BLaER1 treated with 17β-estradiol and CSF1 and Interleukin-3, amounts not matched to agents 10 nM and 100 nM (cell line): ENCODE measurements around the gene C2CD2.

Experiments used
- H3K27ac ChIP-seq, 11 experiments: shearing (Covaris generic); formaldehyde crosslinking; 2 replicates each; pipeline ENCODE4 v1.8.1; 2022
- H3K27me3 ChIP-seq, 11 experiments: shearing (Covaris generic); formaldehyde crosslinking; 2 replicates each; pipeline ENCODE4 v1.8.1; 2022
- H3K36me3 ChIP-seq, 11 experiments: shearing (Covaris generic); formaldehyde crosslinking; 2 replicates each; pipeline ENCODE4 v1.8.1; 2022
- H3K4me1 ChIP-seq, 10 experiments: shearing (Covaris generic); formaldehyde crosslinking; 2 replicates each; pipeline ENCODE4 v1.8.1; 2022
- H3K4me2 ChIP-seq, 11 experiments: shearing (Covaris generic); formaldehyde crosslinking; 2 replicates each; pipeline ENCODE4 v1.8.1; 2022
- H3K4me3 ChIP-seq, 10 experiments: shearing (Covaris generic); formaldehyde crosslinking; 2 replicates each; pipeline ENCODE4 v1.8.1; 2022
- H3K9ac ChIP-seq, 11 experiments: shearing (Covaris generic); formaldehyde crosslinking; 2 replicates each; pipeline ENCODE4 v1.8.1; 2022
- H3K9me3 ChIP-seq, 11 experiments: shearing (Covaris generic); formaldehyde crosslinking; replicated peaks in 1 of 11; 2 replicates each; pipeline ENCODE4 v1.8.1; 2022
- H4K20me1 ChIP-seq, 11 experiments: shearing (Covaris generic); formaldehyde crosslinking; 2 replicates each; pipeline ENCODE4 v1.8.1; 2022
- Cebpa-rat ChIP-seq, 11 experiments: shearing (Covaris generic); IDR thresholded peaks; 2 replicates each; pipeline ENCODE4 v1.8.1; 2022

Gene C2CD2

GRCh38 chr21:41957991-41958766 lies 4.4 kb upstream of the C2CD2 start:
- H3K9me3 ChIP-seq = no peaks in the 10 kb centered on the region
- H3K4me2 ChIP-seq = peak overlapping the region in 1 of 11 experiments; percentile 99; a peak in 2 of 22 replicates
- H4K20me1 ChIP-seq = no peaks in the 10 kb centered on the region; a peak in 1 of 22 replicates
- H3K27me3 ChIP-seq = peaks cover 0 to 5% (median 0%) of the 10 kb centered on the region in 11 experiments; a peak in 5 of 22 replicates
- no peak for TF ChIP-seq Cebpa-rat (IDR thresholded peaks at IDR 0.05)
- H3K9ac ChIP-seq = no peak overlapping the region
- H3K36me3 ChIP-seq = no peaks in the 10 kb centered on the region
- peak overlapping the region in 1 of 11 experiments; percentile 58; a peak in 1 of 22 replicates for H3K27ac ChIP-seq
- no peak overlapping the region for H3K4me3 ChIP-seq
- H3K4me1 ChIP-seq = peaks cover 18 to 75% (median 63%) of the 10 kb centered on the region in 10 experiments; a peak in 19 of 20 replicates

- Histone ChIP-seq H3K4me1 (peaks cover 26 to 78% (median 66%) of the 10 kb centered on the region in 10 experiments), H4K20me1 (peaks cover 0 to 4% (median 0%) of the 10 kb centered on the region in 11 experiments; a peak in 4 of 22 replicates), H3K4me2 (peak overlapping the region in 10 of 11 experiments; percentile 23 to 99 (median 98); a peak in 19 of 22 replicates), H3K9ac (peak overlapping the region in 1 of 11 experiments; percentile 30; a peak in 2 of 22 replicates), H3K9me3 (no peaks in the 10 kb centered on the region), H3K36me3 (no peaks in the 10 kb centered on the region), H3K27ac (peak overlapping the region in 4 of 11 experiments; percentile 33 to 58 (median 36); a peak in 6 of 22 replicates), H3K4me3 (no peak overlapping the region), H3K27me3 (peaks cover 0 to 8% (median 0%) of the 10 kb centered on the region in 11 experiments; a peak in 5 of 22 replicates)
- TF ChIP-seq Cebpa-rat (IDR thresholded peaks at IDR 0.05) = no peak
These were observed 3.3 kb upstream of the C2CD2 start for GRCh38 chr21:41956926-41957729.

- H3K4me3 ChIP-seq = 0 out of 20 replicates have a peak overlapping the region, but pooled peaks of 1 of the 10 experiments have one; percentile 1
- H3K9me3 ChIP-seq = 0 out of 22 replicates have a peak, but pooled peaks cover 0 to under 1% (median 0%) of the 10 kb centered on the region in 11 experiments
- H3K36me3 ChIP-seq = peaks cover 0 to 10% (median 2%) of the 10 kb centered on the region in 11 experiments; a peak in 9 of 22 replicates
- peaks cover 0 to 19% (median 6%) of the 10 kb centered on the region in 11 experiments; a peak in 6 of 22 replicates for H4K20me1 ChIP-seq
- H3K9ac ChIP-seq = peak overlapping the region in 4 of 11 experiments; percentile 27 to 55 (median 40); a peak in 4 of 22 replicates
- no peak for TF ChIP-seq Cebpa-rat (IDR thresholded peaks at IDR 0.05)
- H3K27me3 ChIP-seq = peaks cover 0 to 8% (median 0%) of the 10 kb centered on the region in 11 experiments; a peak in 4 of 22 replicates
- peak overlapping the region; percentile 9 to 99 (median 98); a peak in 20 of 22 replicates for H3K4me2 ChIP-seq
- H3K4me1 ChIP-seq = peaks cover 21 to 70% (median 59%) of the 10 kb centered on the region in 10 experiments
- H3K27ac ChIP-seq = peak overlapping the region in 2 of 11 experiments; percentile 8 to 14; a peak in 2 of 22 replicates
These were observed 1.7 kb upstream of the C2CD2 start for GRCh38 chr21:41955516-41955915.

- peak overlapping the region in 1 of 10 experiments; percentile 76; a peak in 2 of 20 replicates for H3K4me3 ChIP-seq
- peak overlapping the region in 3 of 11 experiments; percentile 67 to 76 (median 69); a peak in 5 of 22 replicates for H3K27ac ChIP-seq
- peaks cover 0 to 16% (median 7%) of the 10 kb centered on the region in 11 experiments; a peak in 10 of 22 replicates for H3K36me3 ChIP-seq
- TF ChIP-seq Cebpa-rat (IDR thresholded peaks at IDR 0.05) = no peak
- peak overlapping the region; percentile 9 to 99 (median 98); a peak in 19 of 22 replicates for H3K4me2 ChIP-seq
- H4K20me1 ChIP-seq = peaks cover 0 to 19% (median 6%) of the 10 kb centered on the region in 11 experiments; a peak in 6 of 22 replicates
- H3K27me3 ChIP-seq = peaks cover 0 to 8% (median 0%) of the 10 kb centered on the region in 11 experiments; a peak in 4 of 22 replicates
- peaks cover 0 to 6% (median 0%) of the 10 kb centered on the region in 11 experiments; a peak in 2 of 22 replicates for H3K9me3 ChIP-seq
- H3K9ac ChIP-seq = peak overlapping the region in 3 of 11 experiments; percentile 27 to 84 (median 55); a peak in 4 of 22 replicates
- H3K4me1 ChIP-seq = peaks cover 21 to 69% (median 58%) of the 10 kb centered on the region in 10 experiments
These were observed 1.1 kb upstream of the C2CD2 start for GRCh38 chr21:41954654-41955499.

- Histone ChIP-seq H3K4me2 (peak overlapping the region; percentile 96 to 99 (median 99)), H3K4me1 (peaks cover 30 to 66% (median 60%) of the 10 kb centered on the region in 10 experiments), H4K20me1 (peaks cover 0 to 21% (median 6%) of the 10 kb centered on the region in 11 experiments; a peak in 10 of 22 replicates), H3K27ac (peak overlapping the region; percentile 65 to 80 (median 75)), H3K4me3 (peak overlapping the region; percentile 70 to 85 (median 75)), H3K9me3 (peaks cover 0 to 6% (median 0%) of the 10 kb centered on the region in 11 experiments; a peak in 2 of 22 replicates), H3K36me3 (peaks cover 0 to 16% (median 7%) of the 10 kb centered on the region in 11 experiments; a peak in 10 of 22 replicates), H3K27me3 (peaks cover 0 to 8% (median 0%) of the 10 kb centered on the region in 11 experiments; a peak in 4 of 22 replicates), H3K9ac (peak overlapping the region; percentile 73 to 90 (median 84))
- no peak for TF ChIP-seq Cebpa-rat (IDR thresholded peaks at IDR 0.05)
These were observed 478 bp downstream of the C2CD2 start for GRCh38 chr21:41953249-41953830.

GRCh38 chr21:41952568-41953248 lies 1.1 kb downstream of the C2CD2 start:
- H3K9me3 ChIP-seq = peaks cover 0 to 6% (median 0%) of the 10 kb centered on the region in 11 experiments; a peak in 2 of 22 replicates
- peak overlapping the region; percentile 70 to 85 (median 75) for H3K4me3 ChIP-seq
- peaks cover 0 to 8% (median 0%) of the 10 kb centered on the region in 11 experiments; a peak in 4 of 22 replicates for H3K27me3 ChIP-seq
- H3K4me2 ChIP-seq = peak overlapping the region; percentile 96 to 99 (median 99)
- peak overlapping the region; percentile 73 to 90 (median 84) for H3K9ac ChIP-seq
- H3K4me1 ChIP-seq = peaks cover 36 to 68% (median 64%) of the 10 kb centered on the region in 10 experiments
- H4K20me1 ChIP-seq = peaks cover 0 to 25% (median 6%) of the 10 kb centered on the region in 11 experiments; a peak in 10 of 22 replicates
- H3K36me3 ChIP-seq = peaks cover 0 to 16% (median 7%) of the 10 kb centered on the region in 11 experiments; a peak in 10 of 22 replicates
- no peak for TF ChIP-seq Cebpa-rat (IDR thresholded peaks at IDR 0.05)
- peak overlapping the region; percentile 65 to 80 (median 75); a peak in 20 of 22 replicates for H3K27ac ChIP-seq
